HepG2 (cell line): Measurements from ENCODE around the gene METTL4. TPM values are rescaled to one million over a fixed set of nuclear protein-coding genes. Genes with fewer than 3 reads are reported as not detected.
A peak's percentile ranks its signal among the peaks of the same experiment; 100 is the strongest.

Experiments
- ARNT2 ChIP-seq: sonication (generic); formaldehyde crosslinking; IDR thresholded peaks from 2 replicates; pipeline ENCODE4 v1.8.0; 2022; ENCODE audit warnings: mild to moderate bottlenecking, low read depth, missing genetic modification reagents, moderate library complexity
- ARNTL ChIP-seq: sonication (generic); formaldehyde crosslinking; IDR thresholded peaks from 2 replicates; pipeline ENCODE4 v1.4.0; 2020; ENCODE audit warnings: mild to moderate bottlenecking, missing genetic modification reagents
- BRD4 ChIP-seq: sonication (generic); formaldehyde crosslinking; IDR thresholded peaks from 2 replicates; pipeline ENCODE4 v1.4.0; 2020; ENCODE audit warnings: missing genetic modification reagents
- GTF2F1 ChIP-seq: fragments of 150-350 bp; IDR thresholded peaks from 2 replicates; pipeline ENCODE4 v1.6.1; 2014; ENCODE audit warnings: low read length
- HBP1 ChIP-seq: IDR thresholded peaks from 2 replicates; pipeline ENCODE4 v1.6.1; 2016; ENCODE audit warnings: low read depth, control low read depth
- HNF4A ChIP-seq: sonication (generic); formaldehyde crosslinking; IDR thresholded peaks from 2 replicates; pipeline ENCODE4 v1.4.0; 2020; ENCODE audit warnings: missing genetic modification reagents
- KAT7 ChIP-seq: IDR thresholded peaks from 2 replicates; pipeline ENCODE4 v1.6.1; 2018; ENCODE audit warnings: borderline replicate concordance, missing compliant biosample characterization
- MAF1 ChIP-seq: sonication (generic); formaldehyde crosslinking; IDR thresholded peaks from 2 replicates; pipeline ENCODE4 v1.5.0; 2020; ENCODE audit warnings: missing genetic modification reagents, borderline replicate concordance
- RBAK ChIP-seq: sonication (generic); formaldehyde crosslinking; IDR thresholded peaks from 2 replicates; pipeline ENCODE4 v1.5.1; 2020; ENCODE audit warnings: mild to moderate bottlenecking, missing genetic modification reagents
- RFX5 ChIP-seq: IDR thresholded peaks from 2 replicates; pipeline ENCODE4 v1.6.1; 2011; ENCODE audit warnings: low read depth, low read length, improper control_type of control experiment
- ZGPAT ChIP-seq: IDR thresholded peaks from 2 replicates; pipeline ENCODE4 v1.6.1; 2016; ENCODE audit warnings: mild to moderate bottlenecking
- ZNF230 ChIP-seq: sonication (generic); formaldehyde crosslinking; IDR thresholded peaks from 2 replicates; pipeline ENCODE4 v1.4.0; 2020; ENCODE audit warnings: mild to moderate bottlenecking, missing genetic modification reagents
- ZNF317 ChIP-seq: sonication (generic); formaldehyde crosslinking; IDR thresholded peaks from 2 replicates; pipeline ENCODE4 v1.5.0; 2020; ENCODE audit warnings: mild to moderate bottlenecking, missing genetic modification reagents
- ZNF512 ChIP-seq: sonication (generic); formaldehyde crosslinking; IDR thresholded peaks from 2 replicates; pipeline ENCODE4 v1.4.0; 2020; ENCODE audit warnings: mild to moderate bottlenecking, missing genetic modification reagents
- ZNF564 ChIP-seq: sonication (generic); formaldehyde crosslinking; IDR thresholded peaks from 2 replicates; pipeline ENCODE4 v1.8.1; 2023; ENCODE audit warnings: mild to moderate bottlenecking, missing genetic modification reagents
- ZNF644 ChIP-seq: IDR thresholded peaks from 2 replicates; pipeline ENCODE4 v1.6.1; 2016; ENCODE audit warnings: low read depth
- ZNF768 ChIP-seq: sonication (generic); formaldehyde crosslinking; IDR thresholded peaks from 2 replicates; pipeline ENCODE4 v1.4.0; 2020; ENCODE audit warnings: missing genetic modification reagents
- polyA plus RNA-seq, 8 experiments: library from polyadenylated mRNA; depleted of rRNA in 3 of 8; stranded (reverse) in 7 of 8; unstranded in 1 of 8; fragments of >200 nt; fragmentation: Illumina TruSeq in 4 of 8; extraction: Trizol in 4 of 8; gene quantifications; 2 replicates each; pipeline versions ENCODE4 v1.2.1 to v1.2.3, GENCODE V29; 2011 to 2016; ENCODE audit warnings: low read depth in 4 of 8, missing spikeins in 1 of 8, mixed read lengths in 1 of 8; ENCODE audit not compliant: insufficient read depth in 1 of 8
- total RNA-seq, 5 experiments: library from RNA; depleted of rRNA; stranded (reverse); fragments of >200 nt; fragmentation: Illumina TruSeq; extraction: Trizol; gene quantifications; 2 replicates each; pipeline ENCODE4 v1.2.3, GENCODE V29; 2016; ENCODE audit warnings: low read depth in 1 of 5
- TF ChIP-seq, protein P1 (sequence below): sonication (generic); formaldehyde crosslinking; IDR thresholded peaks from 2 replicates; pipeline ENCODE4 v1.5.0; 2020; ENCODE audit warnings: mild to moderate bottlenecking, missing genetic modification reagents
- TF ChIP-seq, protein P2 (sequence below): sonication (generic); formaldehyde crosslinking; IDR thresholded peaks from 2 replicates; pipeline ENCODE4 v1.5.0; 2020; ENCODE audit warnings: mild to moderate bottlenecking, low read depth, missing genetic modification reagents, borderline replicate concordance

METTL4 gene
- total and polyA plus RNA-seq, 2 of the 13 experiments (the other 11 are each of a cell fraction or from before 2014, with no cell fraction given), result 6.8 to 8.1 TPM

GRCh38 chr18:2571200-2572170, at the start of gene METTL4, which contains the start of gene NDC80 (continued):
- TF ChIP-seq, protein P1, sequence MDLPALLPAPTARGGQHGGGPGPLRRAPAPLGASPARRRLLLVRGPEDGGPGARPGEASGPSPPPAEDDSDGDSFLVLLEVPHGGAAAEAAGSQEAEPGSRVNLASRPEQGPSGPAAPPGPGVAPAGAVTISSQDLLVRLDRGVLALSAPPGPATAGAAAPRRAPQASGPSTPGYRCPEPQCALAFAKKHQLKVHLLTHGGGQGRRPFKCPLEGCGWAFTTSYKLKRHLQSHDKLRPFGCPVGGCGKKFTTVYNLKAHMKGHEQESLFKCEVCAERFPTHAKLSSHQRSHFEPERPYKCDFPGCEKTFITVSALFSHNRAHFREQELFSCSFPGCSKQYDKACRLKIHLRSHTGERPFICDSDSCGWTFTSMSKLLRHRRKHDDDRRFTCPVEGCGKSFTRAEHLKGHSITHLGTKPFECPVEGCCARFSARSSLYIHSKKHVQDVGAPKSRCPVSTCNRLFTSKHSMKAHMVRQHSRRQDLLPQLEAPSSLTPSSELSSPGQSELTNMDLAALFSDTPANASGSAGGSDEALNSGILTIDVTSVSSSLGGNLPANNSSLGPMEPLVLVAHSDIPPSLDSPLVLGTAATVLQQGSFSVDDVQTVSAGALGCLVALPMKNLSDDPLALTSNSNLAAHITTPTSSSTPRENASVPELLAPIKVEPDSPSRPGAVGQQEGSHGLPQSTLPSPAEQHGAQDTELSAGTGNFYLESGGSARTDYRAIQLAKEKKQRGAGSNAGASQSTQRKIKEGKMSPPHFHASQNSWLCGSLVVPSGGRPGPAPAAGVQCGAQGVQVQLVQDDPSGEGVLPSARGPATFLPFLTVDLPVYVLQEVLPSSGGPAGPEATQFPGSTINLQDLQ, result no peak
- TF ChIP-seq ZNF768 (CRISPR knock-in tag) (peak; percentile 54; the same call in 1 of the 2 replicates), ZNF230 (CRISPR knock-in tag) (no peak), ZNF317 (CRISPR knock-in tag) (peak; percentile 18), ZGPAT (CRISPR knock-in tag) (peak; percentile 72; the same call in 1 of the 2 replicates), RBAK (CRISPR knock-in tag) (no peak), HNF4A (CRISPR knock-in tag) (peak; percentile 20; the same call in 1 of the 2 replicates), ZNF564 (CRISPR knock-in tag) (peak; percentile 87; the same call in 1 of the 2 replicates), ZNF644 (CRISPR knock-in tag) (0 out of 2 replicates have a peak, but pooled peaks have one; percentile 15), HBP1 (CRISPR knock-in tag) (peak; percentile 86; the same call in 1 of the 2 replicates), GTF2F1 (no peak), BRD4 (CRISPR knock-in tag) (no peak), ZNF512 (CRISPR knock-in tag) (no peak), MAF1 (peak; percentile 80; the same call in 1 of the 2 replicates), ARNTL (CRISPR knock-in tag) (no peak), KAT7 (CRISPR knock-in tag) (no peak), ARNT2 (peak; percentile 99), RFX5 (peak; percentile 45; the same call in 1 of the 2 replicates)
- TF ChIP-seq, protein P2, sequence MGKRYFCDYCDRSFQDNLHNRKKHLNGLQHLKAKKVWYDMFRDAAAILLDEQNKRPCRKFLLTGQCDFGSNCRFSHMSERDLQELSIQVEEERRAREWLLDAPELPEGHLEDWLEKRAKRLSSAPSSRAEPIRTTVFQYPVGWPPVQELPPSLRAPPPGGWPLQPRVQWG (CRISPR knock-in tag), result no peak
